Fibroblast of mammary gland (primary cell): ENCODE data around the gene LMO3.

ENCODE experiments used
- DNase-seq: peaks from one replicate; pipeline ENCODE4 v3.0.0-alpha.2; 2010; ENCODE audit warnings: low read depth
- H3K4me3 ChIP-seq: 2 replicates; pipeline ENCODE4 v1.5.1; 2011; ENCODE audit warnings: low read depth, mild to moderate bottlenecking, low read length, moderate library complexity; ENCODE audit not compliant: control insufficient read depth
- TF ChIP-seq, protein P1 (sequence below): conservative IDR thresholded peaks from 2 replicates; pipeline ENCODE4 v1.5.1; 2011; ENCODE audit warnings: low read depth, low read length, inconsistent platforms; ENCODE audit not compliant: control insufficient read depth, insufficient read depth

LMO3 gene

DNA sequence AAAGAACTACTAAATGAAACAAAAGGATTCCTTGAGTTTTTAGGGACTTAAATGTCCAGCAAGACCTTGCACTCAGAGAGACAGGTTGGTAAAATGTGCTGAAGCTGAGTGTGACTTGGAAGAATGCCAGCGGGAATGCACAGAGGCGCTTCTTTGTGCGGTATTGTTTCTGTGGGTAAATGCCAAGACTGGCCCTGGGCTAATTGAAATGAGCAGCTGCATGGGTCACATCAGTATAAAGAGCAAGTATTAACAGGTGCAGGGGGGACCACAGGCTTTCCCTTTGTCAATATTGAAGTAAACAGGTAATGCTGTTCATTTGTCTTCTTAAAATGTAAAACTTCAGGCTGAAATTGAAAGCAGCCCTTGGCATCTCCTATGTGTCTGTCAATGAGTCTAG lies 74.3 kb downstream of the LMO3 start:
- H3K4me3 ChIP-seq: no peak overlapping the region
- TF ChIP-seq, protein P1, sequence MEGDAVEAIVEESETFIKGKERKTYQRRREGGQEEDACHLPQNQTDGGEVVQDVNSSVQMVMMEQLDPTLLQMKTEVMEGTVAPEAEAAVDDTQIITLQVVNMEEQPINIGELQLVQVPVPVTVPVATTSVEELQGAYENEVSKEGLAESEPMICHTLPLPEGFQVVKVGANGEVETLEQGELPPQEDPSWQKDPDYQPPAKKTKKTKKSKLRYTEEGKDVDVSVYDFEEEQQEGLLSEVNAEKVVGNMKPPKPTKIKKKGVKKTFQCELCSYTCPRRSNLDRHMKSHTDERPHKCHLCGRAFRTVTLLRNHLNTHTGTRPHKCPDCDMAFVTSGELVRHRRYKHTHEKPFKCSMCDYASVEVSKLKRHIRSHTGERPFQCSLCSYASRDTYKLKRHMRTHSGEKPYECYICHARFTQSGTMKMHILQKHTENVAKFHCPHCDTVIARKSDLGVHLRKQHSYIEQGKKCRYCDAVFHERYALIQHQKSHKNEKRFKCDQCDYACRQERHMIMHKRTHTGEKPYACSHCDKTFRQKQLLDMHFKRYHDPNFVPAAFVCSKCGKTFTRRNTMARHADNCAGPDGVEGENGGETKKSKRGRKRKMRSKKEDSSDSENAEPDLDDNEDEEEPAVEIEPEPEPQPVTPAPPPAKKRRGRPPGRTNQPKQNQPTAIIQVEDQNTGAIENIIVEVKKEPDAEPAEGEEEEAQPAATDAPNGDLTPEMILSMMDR: no peak
- no peak for DNase-seq

DNA sequence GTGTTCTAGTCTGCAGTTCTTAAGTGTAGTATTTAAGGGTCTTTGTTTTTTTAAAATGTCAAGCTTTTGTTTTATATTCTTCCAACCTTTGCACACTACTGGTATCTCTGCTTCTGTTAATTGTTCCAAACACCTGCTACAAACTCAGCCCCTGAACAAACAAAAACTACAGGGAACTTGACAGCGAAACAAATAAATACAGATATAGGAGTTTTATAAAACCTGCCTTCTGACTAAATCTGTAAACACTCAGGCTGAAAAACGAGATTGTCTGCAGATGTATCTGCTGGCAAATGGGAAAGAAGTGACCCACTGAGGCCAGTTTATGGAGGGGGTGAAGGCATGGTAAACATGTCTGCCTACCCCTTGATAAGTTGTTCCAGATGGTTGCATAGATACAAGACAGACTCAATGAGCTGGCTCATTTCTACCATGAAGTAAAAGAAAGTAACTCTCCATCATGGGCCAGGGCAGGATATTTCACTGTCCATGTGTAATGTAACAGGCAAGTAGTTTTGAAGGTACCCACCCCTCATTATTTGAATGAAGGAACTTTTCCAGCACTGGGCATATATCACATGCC lies 75.6 kb downstream of the LMO3 start:
- TF ChIP-seq, protein P1: no peak
- no peak overlapping the region for H3K4me3 ChIP-seq
- DNase-seq: no peak

DNA sequence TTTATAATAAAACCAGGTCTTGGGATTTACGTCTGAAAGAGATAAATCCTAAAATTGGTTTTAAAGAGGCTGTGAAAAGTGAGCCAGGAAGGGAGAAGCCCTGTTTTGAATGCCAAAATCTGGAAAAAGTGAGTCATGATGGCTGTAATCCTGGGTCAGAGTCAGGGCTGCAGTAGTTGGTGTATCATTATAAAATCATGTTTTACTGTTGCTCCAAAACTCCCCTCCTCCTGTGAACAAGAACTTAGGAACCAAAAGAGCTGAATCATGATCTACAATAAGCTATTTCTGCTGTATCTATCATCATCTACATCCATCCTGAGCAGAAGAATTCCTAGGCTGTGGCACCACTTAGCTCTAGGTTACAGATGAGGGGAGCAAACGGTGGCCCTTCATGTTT lies 79.3 kb downstream of the LMO3 start:
- TF ChIP-seq, protein P1: no peak
- peak; percentile 94 for DNase-seq
- no peak overlapping the region for H3K4me3 ChIP-seq

DNA sequence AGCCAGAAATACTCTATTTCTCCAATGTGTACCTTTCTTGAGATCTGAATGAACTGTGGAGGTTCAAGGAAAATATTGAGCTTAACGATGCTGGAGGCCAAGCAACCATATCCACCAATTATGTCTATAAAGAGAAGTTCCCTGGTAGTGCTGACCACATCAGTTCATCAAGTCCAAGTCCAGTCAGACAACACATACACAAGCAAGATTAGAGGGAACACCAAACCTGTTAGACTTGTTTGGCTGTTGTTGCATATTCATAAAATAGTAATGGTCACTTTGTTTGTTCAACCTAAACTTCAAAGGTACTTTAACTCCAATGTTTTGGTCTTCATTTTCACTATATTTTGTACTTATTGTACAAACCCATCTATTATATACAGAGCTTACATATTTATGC lies 81.6 kb downstream of the LMO3 start:
- no peak overlapping the region for H3K4me3 ChIP-seq
- DNase-seq: no peak
- TF ChIP-seq, protein P1: no peak

DNA sequence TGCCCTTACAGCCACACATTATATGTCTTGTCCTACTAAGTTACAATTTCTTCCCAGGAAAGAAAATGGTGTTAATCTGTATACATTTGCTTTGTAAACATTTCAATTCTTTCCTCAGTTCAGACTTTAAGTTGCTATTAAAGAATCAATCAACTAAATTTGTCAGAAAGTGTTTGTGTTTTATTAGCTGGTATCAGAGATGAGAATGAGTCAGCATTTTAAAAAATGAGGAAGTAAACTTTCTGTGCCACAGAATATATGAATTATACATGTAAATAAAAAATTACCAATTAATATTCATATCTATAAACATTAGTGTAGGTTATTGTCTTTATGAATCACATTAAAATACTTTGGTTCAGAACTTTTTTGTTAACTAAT lies 82.0 kb downstream of the LMO3 start:
- no peak for DNase-seq
- TF ChIP-seq, protein P1: no peak
- H3K4me3 ChIP-seq: no peak overlapping the region

DNA sequence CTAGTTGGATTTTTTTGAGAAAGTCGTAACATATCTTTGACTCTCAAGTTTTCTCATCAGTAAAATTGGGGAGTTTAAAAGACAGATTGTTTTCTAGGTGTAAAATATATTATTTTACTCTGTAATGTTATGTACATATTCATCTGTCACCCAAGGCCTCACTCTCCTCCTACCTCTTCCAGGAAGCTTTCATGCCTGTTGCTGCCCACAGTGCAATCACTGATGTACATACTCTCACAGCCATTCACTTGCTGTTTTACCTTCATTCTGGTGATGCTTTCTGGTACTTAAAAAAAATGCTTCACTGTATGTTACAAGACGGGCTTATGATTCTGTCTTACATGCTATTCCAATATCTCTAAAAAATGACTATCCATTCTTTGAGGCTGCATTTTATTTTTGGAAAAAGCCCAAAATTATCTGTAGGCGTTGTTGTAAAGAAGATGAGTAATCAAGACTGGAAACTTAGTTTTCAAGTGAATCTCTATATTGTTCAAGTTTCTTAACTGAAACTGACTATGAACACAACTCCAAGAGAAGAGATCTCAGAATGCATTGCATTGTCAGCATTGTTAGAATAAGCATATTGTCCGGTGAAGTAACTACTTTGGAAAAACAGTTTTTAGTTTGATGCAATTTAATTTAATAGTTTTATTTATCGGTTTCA lies 82.5 kb downstream of the LMO3 start:
- peak; percentile 34 for DNase-seq
- no peak overlapping the region for H3K4me3 ChIP-seq
- TF ChIP-seq, protein P1: no peak
